GM18519 (cell line): ENCODE results near the gene TRIM47.

Experiments used
- ATAC-seq: cut with Tn5 transposase; IDR thresholded peaks from one replicate; pipeline ENCODE4 v1.9.1; 2021; ENCODE audit warnings: mild to moderate bottlenecking, moderate library complexity; ENCODE audit not compliant: unreplicated experiment, low FRiP score

TRIM47 gene

GRCh38 chr17:75834279-75834920 is 44.0 kb downstream of the TRIM47 start:
- no peak for ATAC-seq

DNA sequence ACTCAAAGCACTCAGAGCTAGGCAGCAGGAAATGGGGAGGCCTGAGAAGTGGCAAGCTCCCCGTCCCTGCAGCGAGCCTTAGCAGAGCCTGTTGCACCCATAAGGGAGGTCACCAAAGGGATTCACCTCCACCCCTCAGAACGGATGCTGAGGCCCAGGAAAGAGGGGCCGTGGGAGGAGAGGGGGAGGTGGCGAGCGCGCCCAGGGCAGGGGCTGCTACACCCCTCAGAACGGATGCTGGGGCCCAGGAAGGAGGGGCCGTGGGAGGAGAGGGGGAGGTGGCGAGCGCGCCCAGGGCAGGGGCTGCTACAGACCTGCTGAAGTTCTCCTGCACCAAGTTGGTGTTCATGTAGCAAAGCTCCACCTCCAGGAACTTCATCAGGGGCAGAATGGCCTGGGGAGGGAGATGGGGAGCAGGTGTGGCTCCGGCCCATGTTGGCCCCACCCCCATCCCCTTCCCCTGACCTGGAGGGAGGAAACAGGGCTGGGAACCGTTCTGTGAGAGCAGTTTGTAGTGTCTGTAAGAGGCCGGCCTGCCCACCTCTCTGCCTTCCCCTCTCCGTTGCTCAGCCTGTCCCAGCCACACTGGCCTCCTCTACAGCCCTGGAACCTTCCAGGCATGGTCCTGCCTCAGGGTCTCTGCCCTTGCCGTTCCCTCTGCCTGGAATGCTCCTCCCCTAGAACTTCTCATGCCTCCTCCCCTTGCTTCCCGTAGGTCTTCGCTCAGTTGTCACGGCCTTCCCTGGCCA is 45.6 kb downstream of the TRIM47 start:
- ATAC-seq, result no peak

DNA sequence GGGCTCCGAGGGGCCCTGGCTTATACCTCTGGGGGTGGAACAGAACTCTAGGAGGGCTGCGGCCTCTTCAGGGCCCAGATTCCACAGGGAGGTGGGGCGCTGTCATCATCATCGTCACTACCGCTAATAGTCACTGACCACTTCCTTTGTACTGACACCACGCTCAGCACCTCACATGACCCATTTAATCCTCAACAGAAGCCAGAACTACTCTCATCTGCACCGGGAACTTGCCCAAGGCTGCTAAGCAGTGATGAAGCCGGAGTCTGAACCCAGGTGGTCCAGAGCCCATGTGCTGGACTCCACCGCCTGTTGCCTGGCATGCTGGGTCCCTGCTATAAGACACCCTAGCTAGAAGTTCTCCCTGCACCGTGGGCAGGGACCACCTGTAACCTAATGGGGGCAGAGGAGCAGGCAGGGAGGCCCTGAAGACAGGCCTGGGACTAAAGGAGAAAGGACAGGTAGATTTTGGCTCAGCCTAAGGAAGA is 46.2 kb downstream of the TRIM47 start:
- no peak for ATAC-seq

- no peak for ATAC-seq
Observed at GRCh38 chr17:75831032-75831571, 47.3 kb downstream of the TRIM47 start.

DNA sequence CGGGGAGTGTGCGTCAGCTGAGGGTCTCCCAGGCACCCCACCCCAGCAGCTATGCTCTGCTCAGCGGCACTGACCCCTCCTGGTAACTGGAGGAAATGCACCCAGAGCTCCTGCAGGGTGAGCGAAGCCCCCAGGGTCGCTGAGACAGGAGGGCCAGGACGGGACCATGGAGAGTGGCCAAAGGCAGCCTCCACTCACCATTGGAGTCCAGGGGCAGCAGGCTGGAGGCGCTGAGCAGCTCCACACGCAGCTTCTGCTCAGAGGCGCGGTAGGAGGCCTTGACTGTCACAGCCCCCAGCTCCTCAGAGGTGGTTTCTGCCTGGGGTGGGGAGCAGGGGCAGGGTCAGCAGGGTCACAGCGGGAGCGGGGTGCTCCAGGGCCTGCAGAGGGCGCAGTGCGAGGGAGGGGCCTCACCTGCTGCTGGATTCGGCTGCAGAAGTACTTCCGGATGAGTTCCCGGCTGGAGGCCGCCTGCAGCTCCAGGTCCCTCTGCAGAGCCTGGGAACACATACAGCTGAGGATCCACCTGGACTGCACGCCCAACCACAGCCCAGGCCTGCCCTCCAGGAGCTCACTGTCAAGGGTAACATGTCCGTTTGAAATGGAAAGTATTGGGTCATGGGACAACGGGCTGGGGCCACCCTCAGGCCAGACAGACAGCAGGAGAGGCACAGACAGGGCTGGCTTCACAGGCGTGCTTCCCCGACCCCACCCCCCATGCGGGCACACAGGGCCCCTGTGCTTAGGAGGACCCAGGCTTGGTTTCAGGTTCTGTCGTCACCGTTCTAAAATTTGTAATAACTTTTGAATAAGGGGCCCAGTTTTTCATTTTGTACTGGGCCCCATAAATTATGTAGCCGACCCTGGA is 48.0 kb downstream of the TRIM47 start:
- ATAC-seq, result no peak

DNA sequence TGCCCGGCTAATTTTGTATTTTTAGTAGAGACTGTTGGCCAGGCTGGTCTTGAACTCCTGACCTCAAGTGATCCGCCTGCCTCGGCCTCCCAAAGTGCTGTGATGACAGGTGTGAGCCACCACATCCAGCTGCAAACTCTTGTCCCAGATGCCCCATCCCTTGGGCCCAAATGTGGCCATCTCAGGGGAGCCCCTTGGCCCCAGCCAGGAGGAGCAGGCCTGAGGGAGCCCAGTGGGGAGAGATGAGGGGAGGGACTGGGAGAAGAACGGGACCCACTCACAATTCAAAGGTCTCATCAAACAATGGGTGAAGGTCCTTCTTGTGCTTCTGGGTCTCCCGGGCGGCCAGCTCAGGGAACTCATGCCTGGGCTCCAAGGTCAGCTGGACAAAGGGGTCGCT is 48.6 kb downstream of the TRIM47 start:
- no peak for ATAC-seq

DNA sequence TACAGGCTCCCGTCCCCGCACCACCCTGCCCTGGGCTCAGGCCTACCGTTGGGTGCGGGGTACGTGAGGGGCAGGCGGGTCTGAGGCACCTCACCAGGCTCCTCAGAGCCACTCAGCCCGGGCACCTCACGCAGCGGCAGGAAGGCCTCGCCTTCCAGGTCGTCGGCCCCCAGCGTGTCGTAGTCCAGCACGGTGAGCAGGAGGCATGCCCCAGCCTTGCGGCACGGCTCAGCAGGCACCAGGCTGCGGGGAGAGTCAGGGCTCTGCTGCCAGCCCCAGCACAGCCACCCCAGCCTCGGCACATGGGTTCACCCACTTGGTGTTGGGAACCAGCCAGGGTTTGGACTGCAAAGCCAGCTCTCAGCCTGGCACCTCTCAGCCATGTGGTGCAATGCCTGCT is 49.6 kb downstream of the TRIM47 start:
- ATAC-seq, result no peak

GRCh38 chr17:75828076-75828400 is 50.3 kb downstream of the TRIM47 start:
- no peak for ATAC-seq

DNA sequence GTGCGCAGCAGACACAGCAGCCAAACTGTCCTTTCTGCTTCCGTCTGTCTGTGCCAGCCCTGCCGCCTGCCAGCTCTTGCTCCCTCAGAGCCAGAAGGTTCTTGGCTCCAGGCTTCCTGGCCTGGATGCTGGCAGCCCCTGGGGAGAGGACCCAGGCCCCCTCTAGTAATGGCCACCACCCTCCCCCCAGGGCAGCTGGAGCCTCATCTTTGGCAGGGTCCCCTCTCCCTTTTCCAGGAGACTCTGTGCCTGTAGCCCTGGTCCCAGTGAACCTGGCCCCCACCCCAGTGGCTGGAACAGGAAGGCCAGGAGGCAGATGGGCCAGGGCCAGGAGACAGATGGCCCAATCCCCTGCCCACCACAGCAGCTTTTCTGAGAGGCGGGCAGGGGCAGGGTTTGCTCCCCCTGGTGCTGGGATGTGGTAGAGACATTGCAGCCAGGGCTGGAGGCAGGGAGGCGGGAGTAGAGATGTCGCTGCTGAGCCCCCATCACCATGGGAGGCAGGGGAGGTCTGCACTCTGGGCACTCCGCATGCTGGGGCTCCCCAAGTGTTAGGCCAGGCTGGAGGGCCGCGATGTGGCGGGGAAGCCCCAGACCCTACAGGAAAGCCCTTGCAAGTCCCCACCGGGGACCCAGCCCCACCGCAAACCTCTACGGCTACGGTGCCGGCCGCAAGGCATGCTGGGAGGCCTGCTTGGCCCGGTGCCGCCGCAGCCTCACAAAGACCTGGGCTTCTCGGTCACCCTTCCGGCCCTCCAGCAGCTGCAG is 50.9 kb downstream of the TRIM47 start:
- no peak for ATAC-seq

DNA sequence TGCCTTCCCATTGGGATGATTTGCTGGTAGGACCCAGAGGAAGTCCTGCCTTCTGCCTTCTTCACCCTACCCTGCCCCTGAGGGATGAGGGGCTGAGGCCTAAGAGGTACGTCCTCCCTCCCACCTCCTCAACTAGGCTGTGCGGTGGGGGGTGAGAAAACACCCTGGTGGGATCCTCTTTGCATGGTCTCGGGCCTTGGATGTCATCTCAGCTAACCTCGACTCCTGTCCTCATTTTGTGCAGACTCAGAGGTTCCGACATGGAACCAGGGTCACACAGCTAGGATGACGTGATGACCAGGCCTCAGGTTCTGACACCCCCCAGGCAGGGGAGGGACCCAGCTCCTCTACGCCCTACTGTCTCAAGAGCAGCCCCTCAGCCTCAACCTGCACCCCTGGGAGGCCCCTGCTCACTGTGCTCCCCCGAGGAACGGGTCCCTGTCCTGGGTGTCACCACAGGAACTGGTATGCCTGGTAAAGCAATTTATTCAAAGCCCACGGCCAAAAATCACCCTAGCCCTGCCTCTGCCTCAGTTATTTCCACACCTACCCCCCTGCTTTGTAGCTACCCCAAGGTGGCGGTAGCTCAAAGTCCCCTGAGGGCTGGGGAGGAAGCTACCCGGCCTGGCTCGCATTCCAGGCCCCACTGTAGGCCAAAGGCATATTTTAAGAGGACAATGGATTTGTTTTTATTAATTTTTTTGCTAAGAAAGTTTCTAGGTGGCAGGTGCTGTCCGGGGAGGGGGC is 51.6 kb downstream of the TRIM47 start:
- ATAC-seq, result no peak

DNA sequence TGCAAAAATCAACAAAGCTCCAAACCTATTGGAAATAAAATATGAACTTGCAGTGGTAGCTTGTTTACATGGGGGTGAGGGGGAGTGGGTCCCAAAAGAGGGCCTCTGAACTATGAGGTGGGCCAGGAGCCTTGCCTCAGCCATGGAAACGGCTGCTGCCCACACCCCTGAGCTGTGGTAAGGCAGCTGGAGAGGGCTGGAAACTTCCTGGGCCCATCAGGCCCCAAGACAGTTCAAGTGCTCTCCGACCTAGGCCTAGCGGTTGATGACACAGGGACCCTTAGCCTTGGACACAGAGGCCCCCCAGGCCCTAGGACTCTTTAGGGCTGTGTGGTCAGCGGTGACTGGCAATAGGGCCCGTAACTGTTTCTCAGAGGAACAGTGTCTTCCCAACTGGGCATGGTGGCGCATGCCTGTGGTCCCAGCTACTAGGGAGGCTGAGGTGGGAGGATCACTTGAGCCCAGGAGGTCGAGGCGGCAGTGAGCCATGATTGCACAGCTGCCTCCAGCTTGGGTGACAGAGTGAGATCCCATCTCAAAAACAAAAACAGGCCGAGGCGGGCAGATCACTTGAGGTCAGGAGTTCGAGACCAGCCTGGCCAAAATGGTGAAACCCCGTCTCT is 52.5 kb downstream of the TRIM47 start:
- ATAC-seq, result no peak

DNA sequence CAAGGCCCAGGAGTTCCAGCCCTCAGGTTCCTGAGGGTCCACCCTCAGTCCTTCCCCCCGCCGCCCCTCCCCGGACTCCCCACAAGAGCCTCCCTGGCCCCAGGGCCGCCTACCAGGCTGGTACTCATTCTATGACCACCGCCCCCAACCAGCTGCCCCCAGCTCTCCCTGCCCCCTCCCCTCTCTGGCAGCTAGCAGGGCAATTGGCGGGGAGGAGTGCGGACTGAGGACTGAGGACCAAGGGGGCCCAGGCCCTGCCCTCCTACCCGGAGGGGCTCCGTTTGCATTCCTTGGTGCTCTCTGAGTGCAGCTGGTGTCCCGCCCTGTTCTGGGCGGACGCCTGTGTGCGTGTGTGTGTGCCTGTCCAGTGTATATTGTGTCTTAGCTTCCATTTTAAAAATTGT is 53.2 kb downstream of the TRIM47 start:
- ATAC-seq, result no peak

DNA sequence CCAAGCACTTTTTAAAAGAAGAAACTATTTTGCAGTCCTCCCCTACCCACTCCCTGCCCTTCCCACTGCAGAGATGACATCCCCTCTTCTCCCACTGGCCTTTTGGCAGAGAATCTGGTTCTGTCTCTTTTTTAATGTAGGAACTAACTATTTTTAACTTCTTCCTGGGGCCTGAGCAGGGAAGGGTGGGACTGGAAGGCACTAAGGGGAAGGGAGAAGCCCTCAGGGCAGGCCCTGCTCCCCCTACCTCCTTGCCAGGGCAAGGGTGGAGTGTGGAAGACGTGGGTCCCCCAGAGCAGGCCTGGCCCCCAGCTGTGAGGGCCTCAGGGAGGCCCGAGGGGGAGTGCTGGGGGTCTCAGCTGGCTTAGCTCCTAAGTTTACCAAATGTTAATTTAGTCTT is 53.7 kb downstream of the TRIM47 start:
- no peak for ATAC-seq
